B cell (primary cell): ENCODE results near the gene SPOCK3.

Experiments
- EZH2 ChIP-seq: IDR thresholded peaks from 2 replicates; pipeline ENCODE4 v1.6.1; 2012; ENCODE audit warnings: borderline replicate concordance, low read depth, mild to moderate bottlenecking, moderate library complexity, low read length; ENCODE audit not compliant: insufficient read depth, poor library complexity, severe bottlenecking
- TF ChIP-seq, protein P1 (sequence below): fragments of 200-600 bp; IDR thresholded peaks from one replicate; pipeline ENCODE4 v1.8.0; 2022; ENCODE audit warnings: antibody characterized with exemption, mild to moderate bottlenecking

DNA sequence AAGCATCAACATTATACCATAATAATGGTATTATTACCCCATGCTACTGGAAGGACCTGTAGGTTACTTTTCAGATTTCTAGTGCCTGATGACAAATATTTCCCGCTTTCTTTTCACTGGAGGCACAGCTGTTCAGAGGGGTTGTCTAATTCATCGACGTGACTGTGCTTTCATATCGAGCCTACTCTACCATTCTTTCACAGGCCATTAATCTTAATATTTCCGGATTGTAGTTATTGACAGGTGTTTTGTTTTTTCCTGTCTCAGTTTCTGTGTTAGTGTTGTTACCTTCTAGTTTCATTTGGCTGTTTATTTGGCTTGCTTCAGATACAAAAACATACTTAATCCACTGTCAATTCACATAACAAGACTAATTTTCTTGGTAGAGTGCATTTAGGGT is 330.9 kb downstream of the SPOCK3 start:
- TF ChIP-seq EZH2 = no peak
- TF ChIP-seq, protein P1, sequence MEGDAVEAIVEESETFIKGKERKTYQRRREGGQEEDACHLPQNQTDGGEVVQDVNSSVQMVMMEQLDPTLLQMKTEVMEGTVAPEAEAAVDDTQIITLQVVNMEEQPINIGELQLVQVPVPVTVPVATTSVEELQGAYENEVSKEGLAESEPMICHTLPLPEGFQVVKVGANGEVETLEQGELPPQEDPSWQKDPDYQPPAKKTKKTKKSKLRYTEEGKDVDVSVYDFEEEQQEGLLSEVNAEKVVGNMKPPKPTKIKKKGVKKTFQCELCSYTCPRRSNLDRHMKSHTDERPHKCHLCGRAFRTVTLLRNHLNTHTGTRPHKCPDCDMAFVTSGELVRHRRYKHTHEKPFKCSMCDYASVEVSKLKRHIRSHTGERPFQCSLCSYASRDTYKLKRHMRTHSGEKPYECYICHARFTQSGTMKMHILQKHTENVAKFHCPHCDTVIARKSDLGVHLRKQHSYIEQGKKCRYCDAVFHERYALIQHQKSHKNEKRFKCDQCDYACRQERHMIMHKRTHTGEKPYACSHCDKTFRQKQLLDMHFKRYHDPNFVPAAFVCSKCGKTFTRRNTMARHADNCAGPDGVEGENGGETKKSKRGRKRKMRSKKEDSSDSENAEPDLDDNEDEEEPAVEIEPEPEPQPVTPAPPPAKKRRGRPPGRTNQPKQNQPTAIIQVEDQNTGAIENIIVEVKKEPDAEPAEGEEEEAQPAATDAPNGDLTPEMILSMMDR = no peak
